SK-N-SH (cell line): Measurements from ENCODE around the gene SMYD3. TPM values are rescaled to one million over a fixed set of nuclear protein-coding genes. Genes with fewer than 3 reads are reported as not detected.

Experiments used
- CTCF ChIA-PET: fragments of 300-600, 350-600 bp; formaldehyde crosslinking; extraction: SDS; loops from one replicate; lab custom pipeline; 2021; lab: Yijun Ruan, JAX
- POLR2A ChIA-PET: fragments of 350-600 bp; sonication (Branson Sonifier 250); formaldehyde crosslinking; extraction: SDS; loops from one replicate; lab custom pipeline; 2020; ENCODE audit warnings: antibody characterized with exemption, inconsistent platforms; lab: Yijun Ruan, JAX
- DNase-seq: peaks from one replicate; pipeline ENCODE4 v3.0.0; 2012
- H2AFZ ChIP-seq: fragments of 200-600 bp; sonication (generic); 2 replicates; pipeline ENCODE4 v1.8.1; 2016; ENCODE audit warnings: antibody characterized with exemption, mild to moderate bottlenecking, low read depth
- H3F3A ChIP-seq: fragments of 200-600 bp; sonication (generic); replicated peaks from 2 replicates; pipeline ENCODE3; 2016; ENCODE audit warnings: antibody characterized with exemption, mild to moderate bottlenecking; ENCODE audit not compliant: insufficient read depth
- H3K27ac ChIP-seq, 2 experiments: fragments of 200-500 bp in 1 of 2; fragments of 200-600 bp in 1 of 2; sonication (Bioruptor generic) in 1 of 2; sonication (generic), shearing (Covaris generic) in 1 of 2; 2 replicates each; pipeline versions ENCODE4 v1.5.1 to v1.6.1; 2014 to 2016; ENCODE audit warnings: low read depth in 2 of 2, inconsistent platforms in 1 of 2, low read length in 1 of 2, mild to moderate bottlenecking in 1 of 2, mixed read lengths in 1 of 2
- H3K27me3 ChIP-seq: fragments of 200-600 bp; sonication (generic), shearing (Covaris generic); 2 replicates; pipeline ENCODE4 v1.6.1; 2016; ENCODE audit warnings: mixed run types; ENCODE audit not compliant: insufficient read depth
- H3K36me3 ChIP-seq, 2 experiments: fragments of 200-500 bp in 1 of 2; fragments of 200-600 bp in 1 of 2; sonication (Bioruptor generic) in 1 of 2; sonication (generic) in 1 of 2; replicated peaks in 1 of 2; 2 replicates each; pipeline versions ENCODE3 to v1.5.1; 2014 to 2016; ENCODE audit warnings: low read length in 1 of 2, mild to moderate bottlenecking in 1 of 2; ENCODE audit not compliant: insufficient read depth in 2 of 2, control insufficient read depth in 1 of 2
- H3K4me1 ChIP-seq, 2 experiments: fragments of 200-500 bp in 1 of 2; fragments of 200-600 bp in 1 of 2; sonication (Bioruptor generic) in 1 of 2; sonication (generic), shearing (Covaris generic) in 1 of 2; 2 replicates each; pipeline versions ENCODE4 v1.5.1 to v1.6.1; 2014 to 2016; ENCODE audit warnings: low read depth in 1 of 2, low read length in 1 of 2, mixed run types in 1 of 2; ENCODE audit not compliant: insufficient read depth in 2 of 2, control insufficient read depth in 1 of 2
- H3K4me2 ChIP-seq: fragments of 200-600 bp; sonication (generic), shearing (Covaris generic); 2 replicates; pipeline ENCODE4 v1.6.1; 2017; ENCODE audit warnings: mixed run types
- H3K4me3 ChIP-seq, 2 experiments: fragments of 200-500 bp in 1 of 2; fragments of 200-600 bp in 1 of 2; sonication (Bioruptor generic) in 1 of 2; sonication (generic), shearing (Covaris generic) in 1 of 2; 2 replicates each; pipeline versions ENCODE4 v1.5.1 to v1.8.1; 2014 to 2016; ENCODE audit warnings: low read depth in 2 of 2, inconsistent platforms in 1 of 2, low read length in 1 of 2, mild to moderate bottlenecking in 1 of 2, mixed read lengths in 1 of 2, moderate library complexity in 1 of 2
- H3K79me2 ChIP-seq: fragments of 200-600 bp; sonication (generic); 2 replicates; pipeline ENCODE4 v1.8.1; 2017; ENCODE audit warnings: mild to moderate bottlenecking; ENCODE audit not compliant: insufficient read depth
- H3K9ac ChIP-seq: fragments of 200-600 bp; sonication (generic); 2 replicates; pipeline ENCODE4 v1.6.1; 2017; ENCODE audit warnings: mixed run types
- H3K9me2 ChIP-seq: fragments of 200-600 bp; sonication (generic); 2 replicates; pipeline ENCODE4 v1.6.1; 2017; ENCODE audit warnings: mixed run types
- H3K9me3 ChIP-seq: fragments of 200-600 bp; sonication (generic); 2 replicates; pipeline ENCODE4 v1.6.1; 2017; ENCODE audit warnings: mixed run types, mild to moderate bottlenecking, moderate library complexity
- H4K20me1 ChIP-seq: fragments of 200-600 bp; sonication (generic); 2 replicates; pipeline ENCODE4 v1.6.1; 2017; ENCODE audit warnings: mild to moderate bottlenecking, mixed run types; ENCODE audit not compliant: insufficient read depth
- CHD2 ChIP-seq: fragments of 150-350 bp; IDR thresholded peaks from 2 replicates; pipeline ENCODE4 v1.6.1; 2018; ENCODE audit warnings: low read length; ENCODE audit not compliant: partially characterized antibody
- CTCF ChIP-seq: fragments of 200-600 bp; sonication (generic); IDR thresholded peaks from 2 replicates; pipeline ENCODE4 v1.6.1; 2017; ENCODE audit warnings: antibody characterized with exemption, mild to moderate bottlenecking, moderate library complexity
- EZH2phosphoT487 ChIP-seq: fragments of 200-600 bp; sonication (generic); IDR thresholded peaks from 2 replicates; pipeline ENCODE4 v1.6.1; 2017; ENCODE audit warnings: low read depth, mixed run types, mild to moderate bottlenecking, antibody characterized with exemption, moderate library complexity, borderline replicate concordance
- JUND ChIP-seq: IDR thresholded peaks from 2 replicates; pipeline ENCODE4 v1.4.0; 2012
- MXI1 ChIP-seq: IDR thresholded peaks from 2 replicates; pipeline ENCODE4 v1.6.1; 2012; ENCODE audit warnings: mild to moderate bottlenecking, low read depth, low read length, improper control_type of control experiment
- RCOR1 ChIP-seq: fragments of 150-350 bp; IDR thresholded peaks from 2 replicates; pipeline ENCODE4 v1.6.1; 2017; ENCODE audit warnings: antibody characterized with exemption, low read length
- REST ChIP-seq: IDR thresholded peaks from 2 replicates; pipeline ENCODE4 v1.6.1; 2012; ENCODE audit warnings: mild to moderate bottlenecking, low read depth, low read length, moderate library complexity
- TAF1 ChIP-seq: IDR thresholded peaks from 2 replicates; pipeline ENCODE4 v1.6.1; 2012; ENCODE audit warnings: low read depth, mild to moderate bottlenecking, low read length, moderate library complexity, borderline replicate concordance
- TEAD4 ChIP-seq: IDR thresholded peaks from 2 replicates; pipeline ENCODE4 v1.4.0; 2012; ENCODE audit warnings: mild to moderate bottlenecking, borderline replicate concordance; ENCODE audit not compliant: insufficient read depth
- USF1 ChIP-seq: IDR thresholded peaks from 2 replicates; pipeline ENCODE4 v1.4.0; 2012; ENCODE audit warnings: low read depth, borderline replicate concordance
- ZBTB33 ChIP-seq: IDR thresholded peaks from 2 replicates; pipeline ENCODE4 v1.4.0; 2012; ENCODE audit warnings: low read depth, borderline replicate concordance
- WGBS: methylation state at CpG from one replicate; pipeline ENCODE4 v1.1.6; 2017; ENCODE audit warnings: low lambda C conversion rate; 5-methylcytosine and 5-hydroxymethylcytosine counted together
- polyA plus RNA-seq, 3 experiments: library from polyadenylated mRNA; depleted of rRNA; stranded (reverse); fragments of >200 nt; gene quantifications; 2 replicates each; pipeline ENCODE4 v1.2.3, GENCODE V29; 2012

SMYD3 gene
- polyA plus RNA-seq, 1 of the 3 experiments (the other 2 are of a cell fraction) = 31.4 TPM

- WGBS = 96% methylated on average over 7 of the region's 7 CpGs
- Histone ChIP-seq H2AFZ (no peak overlapping the region), H3F3A (no peaks in the 10 kb centered on the region), H3K79me2 (no peaks in the 10 kb centered on the region), H3K4me2 (no peak overlapping the region), H3K9me3 (no peaks in the 10 kb centered on the region), H3K27ac (no peak overlapping the region), H3K4me3 (no peak overlapping the region), H3K36me3 (no peaks in the 10 kb centered on the region)
- no peak for DNase-seq
- POLR2A ChIA-PET = no interaction called here
- TF ChIP-seq RCOR1 (no peak), CTCF (no peak), CHD2 (no peak), REST (no peak), ZBTB33 (no peak), MXI1 (no peak), JUND (no peak), USF1 (no peak), TAF1 (no peak), TEAD4 (no peak), EZH2phosphoT487 (no peak)
- TF ChIP-seq, all 33 proteins: peak for 0
- H3K4me1 ChIP-seq = no peaks in the 10 kb centered on the region
- H4K20me1 ChIP-seq = no peaks in the 10 kb centered on the region
- no peak overlapping the region for H3K9ac ChIP-seq
- no peaks in the 10 kb centered on the region for H3K9me2 ChIP-seq
- CTCF ChIA-PET = no interaction called here
- no peaks in the 10 kb centered on the region for H3K27me3 ChIP-seq
Measured at GRCh38 chr1:246413430-246413829, 93.6 kb downstream of the SMYD3 start.
